HCT116 (cell line): ENCODE data around the gene CBL. TPM values are rescaled to one million over a fixed set of nuclear protein-coding genes. Genes with fewer than 3 reads are reported as not detected.

Source experiments
- ATAC-seq: fragments of 200-7000 bp; cut with Tn5 transposase; 2 replicates; pipeline ENCODE4 v1.9.1; 2020; ENCODE audit warnings: mild to moderate bottlenecking, moderate library complexity
- BruUV-seq: library from RNA; stranded (reverse); fragments of 400-500 nt; replicated peaks from 2 replicates; lab custom pipeline; 2021; lab: Mats Ljungman, UMichigan
- CTCF ChIA-PET: fragments of 300-600 bp; sonication (Branson Sonifier 250); formaldehyde crosslinking; loops from one replicate; lab custom pipeline; 2021; ENCODE audit warnings: antibody characterized with exemption; lab: Charles Lee
- POLR2A ChIA-PET: fragments of 300-600, 350-600 bp; sonication (Branson Sonifier 250); formaldehyde crosslinking; loops from one replicate; lab custom pipeline; 2021; ENCODE audit warnings: antibody characterized with exemption; lab: Charles Lee
- RAD21 ChIA-PET, 2 experiments: fragments of 300-600 bp; sonication (Branson Sonifier 250); formaldehyde crosslinking; loops; one replicate each; lab custom pipeline; 2023; ENCODE audit warnings: low total read pairs in 2 of 2; ENCODE audit not compliant: uncharacterized antibody in 2 of 2, unreplicated experiment in 2 of 2, low non-redundant PET in 1 of 2; lab: Charles Lee
- DNase-seq: peaks from one replicate; pipeline ENCODE4 v3.0.0-alpha.2; 2010; ENCODE audit warnings: low read depth, low spot score
- H2AFZ ChIP-seq: fragments of 200-600 bp; shearing (Covaris generic), sonication (generic); 2 replicates; pipeline ENCODE4 v1.6.1; 2017; ENCODE audit warnings: low read depth, mixed run types, mixed read lengths, antibody characterized with exemption, low read length; ENCODE audit not compliant: poor library complexity, severe bottlenecking
- H3K27ac ChIP-seq: 2 replicates; pipeline ENCODE4 v1.5.1; 2012; ENCODE audit warnings: low read depth, low read length
- H3K27me3 ChIP-seq: fragments of 200-600 bp; sonication (generic); 2 replicates; pipeline ENCODE4 v1.6.1; 2016; ENCODE audit warnings: mixed run types, low read length, mixed read lengths; ENCODE audit not compliant: insufficient read depth
- H3K36me3 ChIP-seq, 2 experiments: fragments of 200-500 bp in 1 of 2; fragments of 200-600 bp in 1 of 2; sonication (Bioruptor generic) in 1 of 2; sonication (generic) in 1 of 2; 2 replicates each; pipeline versions ENCODE4 v1.5.1 to v1.6.1; 2014 to 2016; ENCODE audit warnings: low read length in 2 of 2, inconsistent platforms in 1 of 2, mixed read lengths in 1 of 2, mixed run types in 1 of 2; ENCODE audit not compliant: insufficient read depth in 2 of 2, control insufficient read depth in 1 of 2
- H3K4me1 ChIP-seq, 2 experiments: fragments of 200-600 bp in 1 of 2; sonication (generic) in 1 of 2; 2 replicates each; pipeline versions ENCODE4 v1.5.1 to v1.6.1; 2012 to 2017; ENCODE audit warnings: low read length in 2 of 2, inconsistent platforms in 1 of 2, mild to moderate bottlenecking in 1 of 2, mixed read lengths in 1 of 2, mixed run types in 1 of 2, moderate library complexity in 1 of 2; ENCODE audit not compliant: insufficient read depth in 2 of 2, control insufficient read depth in 1 of 2
- H3K4me2 ChIP-seq: fragments of 200-600 bp; sonication (generic); 2 replicates; pipeline ENCODE4 v1.6.1; 2017; ENCODE audit warnings: mixed run types, low read length, mixed read lengths
- H3K4me3 ChIP-seq, 2 experiments: fragments of 200-600 bp in 1 of 2; sonication (generic) in 1 of 2; replicated peaks in 1 of 2; 2 replicates each; pipeline ENCODE4 v1.5.1; 2011 to 2016; ENCODE audit warnings: low read length in 2 of 2, control low read depth in 1 of 2, low read depth in 1 of 2, mild to moderate bottlenecking in 1 of 2, mixed read lengths in 1 of 2, mixed run types in 1 of 2
- H3K79me2 ChIP-seq: fragments of 200-600 bp; sonication (generic); 2 replicates; pipeline ENCODE4 v1.6.1; 2017; ENCODE audit warnings: mild to moderate bottlenecking, mixed run types, low read length, moderate library complexity, mixed read lengths; ENCODE audit not compliant: insufficient read depth
- H3K9ac ChIP-seq: fragments of 200-600 bp; sonication (generic); 2 replicates; pipeline ENCODE4 v1.6.1; 2016; ENCODE audit warnings: low read length, mixed read lengths
- H3K9me2 ChIP-seq: fragments of 200-600 bp; sonication (generic), shearing (Covaris generic); 2 replicates; pipeline ENCODE4 v1.6.1; 2017; ENCODE audit warnings: mixed run types, mild to moderate bottlenecking, moderate library complexity; ENCODE audit not compliant: insufficient read depth
- H3K9me3 ChIP-seq, 2 experiments: fragments of 200-500 bp in 1 of 2; fragments of 200-600 bp in 1 of 2; sonication (Bioruptor generic) in 1 of 2; sonication (generic) in 1 of 2; 2 replicates each; pipeline ENCODE4 v1.6.1; 2014 to 2017; ENCODE audit warnings: low read length in 2 of 2, mixed read lengths in 2 of 2, inconsistent platforms in 1 of 2, low read depth in 1 of 2, mild to moderate bottlenecking in 1 of 2, mixed run types in 1 of 2, moderate library complexity in 1 of 2; ENCODE audit not compliant: control insufficient read depth in 1 of 2, insufficient read depth in 1 of 2
- H4K20me1 ChIP-seq: fragments of 200-600 bp; sonication (generic), shearing (Covaris generic); 2 replicates; pipeline ENCODE4 v1.6.1; 2017; ENCODE audit warnings: mixed run types, mild to moderate bottlenecking, moderate library complexity; ENCODE audit not compliant: insufficient read depth
- CEBPB ChIP-seq: IDR thresholded peaks from 2 replicates; pipeline ENCODE4 v1.6.1; 2012; ENCODE audit warnings: low read depth
- EGR1 ChIP-seq: IDR thresholded peaks from 2 replicates; pipeline ENCODE4 v1.6.1; 2012; ENCODE audit warnings: low read depth
- ELF1 ChIP-seq: IDR thresholded peaks from 2 replicates; pipeline ENCODE4 v1.6.1; 2012; ENCODE audit warnings: low read depth, borderline replicate concordance
- EZH2 ChIP-seq: fragments of 200-600 bp; sonication (generic); IDR thresholded peaks from 2 replicates; pipeline ENCODE4 v1.6.1; 2017; ENCODE audit warnings: antibody characterized with exemption, mixed run types
- EZH2phosphoT487 ChIP-seq: fragments of 200-600 bp; IDR thresholded peaks from 2 replicates; pipeline ENCODE4 v1.6.1; 2018; ENCODE audit warnings: antibody characterized with exemption, borderline replicate concordance
- FOSL1 ChIP-seq: IDR thresholded peaks from 2 replicates; pipeline ENCODE4 v1.6.1; 2012; ENCODE audit warnings: low read depth
- POLR2A ChIP-seq: IDR thresholded peaks from 2 replicates; pipeline ENCODE4 v1.7.0; 2011; ENCODE audit warnings: borderline replicate concordance; ENCODE audit not compliant: insufficient read depth, insufficient read length; ENCODE audit errors: extremely low read depth
- POLR2AphosphoS5 ChIP-seq: IDR thresholded peaks from 2 replicates; pipeline ENCODE4 v1.6.1; 2011; ENCODE audit warnings: mild to moderate bottlenecking, low read depth, low read length, moderate library complexity
- SRF ChIP-seq: IDR thresholded peaks from 2 replicates; pipeline ENCODE4 v1.6.1; 2012; ENCODE audit warnings: low read depth
- TCF7L2 ChIP-seq: IDR thresholded peaks from 2 replicates; pipeline ENCODE4 v1.7.0; 2011; ENCODE audit warnings: borderline replicate concordance, inconsistent platforms; ENCODE audit not compliant: insufficient read depth, insufficient read length; ENCODE audit errors: extremely low read depth
- YY1 ChIP-seq: IDR thresholded peaks from 2 replicates; pipeline ENCODE4 v1.6.1; 2011; ENCODE audit warnings: low read length, low read depth, moderate library complexity, mild to moderate bottlenecking; ENCODE audit not compliant: insufficient replicate concordance; ENCODE audit errors: extremely low read depth
- ZFX ChIP-seq: fragments of 450-650 bp; IDR thresholded peaks from 2 replicates; pipeline ENCODE4 v1.6.1; 2017
- intact Hi-C: fragments of 100-400 bp; cut with micrococcal nuclease; formaldehyde crosslinking; loops from 2 replicates; pipeline ENCODE4 v1.10.0; 2022
- total RNA-seq: library from RNA; stranded (reverse); gene quantifications from one replicate; pipeline ENCODE4 v1.2.1, GENCODE V29; 2021; ENCODE audit not compliant: unreplicated experiment
- TF ChIP-seq, protein P1 (sequence below): IDR thresholded peaks from 2 replicates; pipeline ENCODE4 v1.6.1; 2012
- TF ChIP-seq, protein P2 (sequence below): IDR thresholded peaks from 2 replicates; pipeline ENCODE4 v1.6.1; 2012
- TF ChIP-seq, protein P3 (sequence below): IDR thresholded peaks from 2 replicates; pipeline ENCODE4 v1.6.1; 2011; ENCODE audit warnings: mild to moderate bottlenecking, low read length, moderate library complexity; ENCODE audit not compliant: insufficient replicate concordance; ENCODE audit errors: extremely low read depth
- TF ChIP-seq, protein P4 (sequence below), 3 experiments: fragments of 200-600 bp in 1 of 3; sonication (generic) in 1 of 3; IDR thresholded peaks in 2 of 3; conservative IDR thresholded peaks in 1 of 3; 2 replicates each; pipeline ENCODE4 v1.5.1; 2012 to 2017; ENCODE audit warnings: low read depth in 2 of 3, low read length in 2 of 3, antibody characterized with exemption in 1 of 3, borderline replicate concordance in 1 of 3, control low read depth in 1 of 3, mild to moderate bottlenecking in 1 of 3, mixed read lengths in 1 of 3, mixed run types in 1 of 3, moderate library complexity in 1 of 3; ENCODE audit not compliant: insufficient read depth in 1 of 3

Gene CBL
- total RNA-seq, 1 experiment from 2014 or later = 31.1 TPM

DNA sequence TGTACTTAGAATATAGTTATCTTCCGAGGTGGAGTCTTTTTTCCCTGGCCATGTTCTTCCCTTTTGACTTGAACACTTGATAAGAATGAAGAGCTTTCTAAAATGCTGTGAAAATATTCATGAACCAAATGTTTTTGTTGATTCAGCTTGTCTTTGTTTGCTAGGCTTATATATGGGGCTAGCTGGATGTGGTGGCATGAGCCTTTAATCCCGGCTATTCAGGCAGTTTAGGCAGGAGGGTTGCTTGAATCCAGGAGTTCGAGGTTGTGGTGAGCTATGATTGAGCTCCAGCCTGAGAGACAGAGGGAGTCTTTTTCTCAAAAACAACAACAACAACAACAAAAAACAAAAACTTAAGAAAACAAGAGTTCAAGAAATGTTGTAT lies 23.1 kb downstream of the CBL start:
- intact Hi-C loops = no loop called here
- ChIA-PET CTCF (interaction anchor here (1.1 kb wide), 1 partner anchor 109 kb away, joined by 3 read pairs; no protein-coding TSS in a partner anchor), RAD21 (interaction anchor here in 1 of 2 experiments (0.5 kb wide), 1 partner anchor 163 kb away, joined by 7 read pairs; no protein-coding TSS in a partner anchor), POLR2A (no interaction called here)
- H3K27me3 ChIP-seq = no peaks in the 10 kb centered on the region
- no peak overlapping the region for H3K9ac ChIP-seq
- no peak overlapping the region for H3K4me3 ChIP-seq
- TF ChIP-seq TCF7L2 (no peak), ZFX (no peak), POLR2AphosphoS5 (no peak)
- TF ChIP-seq, all 23 proteins: peak for 0
- H3K79me2 ChIP-seq = peaks cover 60% of the 10 kb centered on the region
- H3K4me1 ChIP-seq = peaks cover 0 to 3% of the 10 kb centered on the region in 2 experiments; a peak in 1 of 4 replicates
- no peak for ATAC-seq
- H3K9me3 ChIP-seq = no peaks in the 10 kb centered on the region
- H3K36me3 ChIP-seq = peaks cover 0 to 2% of the 10 kb centered on the region in 2 experiments; a peak in 1 of 4 replicates
- no peak overlapping the region for H2AFZ ChIP-seq
- H3K27ac ChIP-seq = no peak overlapping the region
- no peak for DNase-seq
- BruUV-seq = no TSS peak
- no peaks in the 10 kb centered on the region for H4K20me1 ChIP-seq
- no peaks in the 10 kb centered on the region for H3K9me2 ChIP-seq
- no peak overlapping the region for H3K4me2 ChIP-seq

DNA sequence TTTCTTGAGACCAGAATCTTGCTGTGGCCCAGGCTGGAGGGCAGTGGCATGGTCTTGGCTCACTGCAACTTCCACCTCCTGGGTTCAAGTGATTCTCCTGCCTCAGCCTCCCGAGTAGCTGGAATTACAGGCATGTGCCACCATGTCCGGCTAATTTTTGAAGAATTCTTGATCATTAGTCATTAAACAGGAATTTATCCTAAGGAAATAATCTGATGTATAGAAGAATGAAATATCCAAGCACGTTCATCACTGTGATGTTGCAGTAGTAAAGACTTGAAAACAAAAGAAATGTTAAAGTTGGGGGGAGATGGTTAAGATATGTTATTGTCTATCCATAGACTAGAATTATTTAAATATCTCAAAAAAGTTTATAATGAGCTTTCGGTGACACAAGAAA lies 23.6 kb downstream of the CBL start:
- no peaks in the 10 kb centered on the region for H3K9me3 ChIP-seq
- H3K79me2 ChIP-seq = peaks cover 55% of the 10 kb centered on the region
- H3K4me2 ChIP-seq = no peak overlapping the region
- TF ChIP-seq TCF7L2 (no peak), ZFX (no peak), EZH2 (no peak), YY1 (no peak), SRF (no peak), CEBPB (no peak), ELF1 (no peak), POLR2A (no peak), EZH2phosphoT487 (no peak), FOSL1 (no peak), EGR1 (no peak)
- TF ChIP-seq, protein P1, sequence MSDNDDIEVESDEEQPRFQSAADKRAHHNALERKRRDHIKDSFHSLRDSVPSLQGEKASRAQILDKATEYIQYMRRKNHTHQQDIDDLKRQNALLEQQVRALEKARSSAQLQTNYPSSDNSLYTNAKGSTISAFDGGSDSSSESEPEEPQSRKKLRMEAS = no peak
- TF ChIP-seq, protein P2, sequence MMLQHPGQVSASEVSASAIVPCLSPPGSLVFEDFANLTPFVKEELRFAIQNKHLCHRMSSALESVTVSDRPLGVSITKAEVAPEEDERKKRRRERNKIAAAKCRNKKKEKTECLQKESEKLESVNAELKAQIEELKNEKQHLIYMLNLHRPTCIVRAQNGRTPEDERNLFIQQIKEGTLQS = no peak
- TF ChIP-seq, protein P3, sequence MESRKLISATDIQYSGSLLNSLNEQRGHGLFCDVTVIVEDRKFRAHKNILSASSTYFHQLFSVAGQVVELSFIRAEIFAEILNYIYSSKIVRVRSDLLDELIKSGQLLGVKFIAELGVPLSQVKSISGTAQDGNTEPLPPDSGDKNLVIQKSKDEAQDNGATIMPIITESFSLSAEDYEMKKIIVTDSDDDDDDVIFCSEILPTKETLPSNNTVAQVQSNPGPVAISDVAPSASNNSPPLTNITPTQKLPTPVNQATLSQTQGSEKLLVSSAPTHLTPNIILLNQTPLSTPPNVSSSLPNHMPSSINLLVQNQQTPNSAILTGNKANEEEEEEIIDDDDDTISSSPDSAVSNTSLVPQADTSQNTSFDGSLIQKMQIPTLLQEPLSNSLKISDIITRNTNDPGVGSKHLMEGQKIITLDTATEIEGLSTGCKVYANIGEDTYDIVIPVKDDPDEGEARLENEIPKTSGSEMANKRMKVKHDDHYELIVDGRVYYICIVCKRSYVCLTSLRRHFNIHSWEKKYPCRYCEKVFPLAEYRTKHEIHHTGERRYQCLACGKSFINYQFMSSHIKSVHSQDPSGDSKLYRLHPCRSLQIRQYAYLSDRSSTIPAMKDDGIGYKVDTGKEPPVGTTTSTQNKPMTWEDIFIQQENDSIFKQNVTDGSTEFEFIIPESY = no peak
- TF ChIP-seq, protein P4, sequence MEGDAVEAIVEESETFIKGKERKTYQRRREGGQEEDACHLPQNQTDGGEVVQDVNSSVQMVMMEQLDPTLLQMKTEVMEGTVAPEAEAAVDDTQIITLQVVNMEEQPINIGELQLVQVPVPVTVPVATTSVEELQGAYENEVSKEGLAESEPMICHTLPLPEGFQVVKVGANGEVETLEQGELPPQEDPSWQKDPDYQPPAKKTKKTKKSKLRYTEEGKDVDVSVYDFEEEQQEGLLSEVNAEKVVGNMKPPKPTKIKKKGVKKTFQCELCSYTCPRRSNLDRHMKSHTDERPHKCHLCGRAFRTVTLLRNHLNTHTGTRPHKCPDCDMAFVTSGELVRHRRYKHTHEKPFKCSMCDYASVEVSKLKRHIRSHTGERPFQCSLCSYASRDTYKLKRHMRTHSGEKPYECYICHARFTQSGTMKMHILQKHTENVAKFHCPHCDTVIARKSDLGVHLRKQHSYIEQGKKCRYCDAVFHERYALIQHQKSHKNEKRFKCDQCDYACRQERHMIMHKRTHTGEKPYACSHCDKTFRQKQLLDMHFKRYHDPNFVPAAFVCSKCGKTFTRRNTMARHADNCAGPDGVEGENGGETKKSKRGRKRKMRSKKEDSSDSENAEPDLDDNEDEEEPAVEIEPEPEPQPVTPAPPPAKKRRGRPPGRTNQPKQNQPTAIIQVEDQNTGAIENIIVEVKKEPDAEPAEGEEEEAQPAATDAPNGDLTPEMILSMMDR (IDR thresholded peaks at IDR 0.05 in 2 of 3, conservative IDR thresholded peaks at IDR 0.05 in 1 of 3; ENCODE audit: borderline replicate concordance in 1 of 3, insufficient read depth in 1 of 3, low read depth in 2 of 3, low read length in 2 of 3) = no peak
- no peak overlapping the region for H3K27ac ChIP-seq
- no peak for ATAC-seq
- DNase-seq = no peak
- peaks cover 0 to 3% of the 10 kb centered on the region in 2 experiments; a peak in 1 of 4 replicates for H3K4me1 ChIP-seq
- H3K36me3 ChIP-seq = peaks cover 0 to 2% of the 10 kb centered on the region in 2 experiments; a peak in 1 of 4 replicates
- no peaks in the 10 kb centered on the region for H4K20me1 ChIP-seq
- H3K9me2 ChIP-seq = no peaks in the 10 kb centered on the region
- RAD21 ChIA-PET = no interaction called here
- no peaks in the 10 kb centered on the region for H3K27me3 ChIP-seq
- POLR2A ChIA-PET = no interaction called here
- H3K4me3 ChIP-seq = no peak overlapping the region
- H3K9ac ChIP-seq = no peak overlapping the region
- BruUV-seq = no TSS peak
- H2AFZ ChIP-seq = no peak overlapping the region
- intact Hi-C loops = loop anchor here (5.0 kb wide), 1 partner anchor 38 kb away; no protein-coding TSS in a partner anchor
- CTCF ChIA-PET = interaction anchor here (1.1 kb wide), 1 partner anchor 109 kb away, joined by 3 read pairs; no protein-coding TSS in a partner anchor
